HG03460 (cell line): Measurements from ENCODE around the gene CYP2W1.
A peak's percentile ranks its signal among the peaks of the same experiment; 100 is the strongest.

Source experiments
- ATAC-seq: cut with Tn5 transposase; IDR thresholded peaks from one replicate; pipeline ENCODE4 v1.9.1; 2021; ENCODE audit not compliant: unreplicated experiment

CYP2W1 gene

DNA sequence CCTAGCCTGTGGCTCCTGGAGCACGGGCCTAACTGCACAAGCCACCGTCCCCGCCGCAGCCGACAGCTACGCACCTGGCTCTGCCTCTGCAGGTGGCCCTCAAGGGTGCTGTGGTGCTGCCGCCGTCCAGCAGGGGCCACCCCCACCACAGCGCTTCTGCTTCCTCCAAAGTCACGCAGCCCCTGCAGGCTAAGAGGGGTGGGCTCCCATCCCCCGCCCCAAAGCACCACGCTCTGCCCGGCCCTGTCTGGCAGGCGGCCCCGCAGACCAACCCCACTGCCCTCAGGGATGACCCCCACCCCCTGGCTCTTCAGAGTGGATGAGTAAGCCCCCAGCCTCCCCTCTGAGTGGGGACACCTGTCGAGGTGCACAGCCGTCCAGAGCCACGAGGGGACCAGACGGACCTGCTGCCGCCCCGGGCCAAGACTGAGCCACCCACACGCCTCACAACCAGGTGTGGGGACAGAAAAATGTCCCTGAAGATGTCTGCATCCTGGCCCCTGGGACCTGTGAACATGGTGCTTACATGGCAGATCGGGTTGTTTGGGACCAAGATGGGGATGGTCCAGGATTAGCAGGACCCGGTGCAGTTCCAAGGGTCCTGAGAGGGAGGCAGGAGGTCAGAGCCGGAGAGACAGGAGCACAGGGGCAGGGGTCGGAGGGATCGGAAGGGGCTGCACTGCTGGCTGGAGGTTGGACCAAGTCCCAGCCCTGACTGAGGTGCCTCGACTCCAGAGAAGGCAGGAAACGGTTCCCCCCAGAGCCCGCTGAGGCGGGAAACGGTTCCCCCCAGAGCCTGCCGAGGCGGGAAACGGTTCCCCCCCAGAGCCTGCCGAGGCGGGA lies 19.5 kb upstream of the CYP2W1 start:
- ATAC-seq, result no peak

DNA sequence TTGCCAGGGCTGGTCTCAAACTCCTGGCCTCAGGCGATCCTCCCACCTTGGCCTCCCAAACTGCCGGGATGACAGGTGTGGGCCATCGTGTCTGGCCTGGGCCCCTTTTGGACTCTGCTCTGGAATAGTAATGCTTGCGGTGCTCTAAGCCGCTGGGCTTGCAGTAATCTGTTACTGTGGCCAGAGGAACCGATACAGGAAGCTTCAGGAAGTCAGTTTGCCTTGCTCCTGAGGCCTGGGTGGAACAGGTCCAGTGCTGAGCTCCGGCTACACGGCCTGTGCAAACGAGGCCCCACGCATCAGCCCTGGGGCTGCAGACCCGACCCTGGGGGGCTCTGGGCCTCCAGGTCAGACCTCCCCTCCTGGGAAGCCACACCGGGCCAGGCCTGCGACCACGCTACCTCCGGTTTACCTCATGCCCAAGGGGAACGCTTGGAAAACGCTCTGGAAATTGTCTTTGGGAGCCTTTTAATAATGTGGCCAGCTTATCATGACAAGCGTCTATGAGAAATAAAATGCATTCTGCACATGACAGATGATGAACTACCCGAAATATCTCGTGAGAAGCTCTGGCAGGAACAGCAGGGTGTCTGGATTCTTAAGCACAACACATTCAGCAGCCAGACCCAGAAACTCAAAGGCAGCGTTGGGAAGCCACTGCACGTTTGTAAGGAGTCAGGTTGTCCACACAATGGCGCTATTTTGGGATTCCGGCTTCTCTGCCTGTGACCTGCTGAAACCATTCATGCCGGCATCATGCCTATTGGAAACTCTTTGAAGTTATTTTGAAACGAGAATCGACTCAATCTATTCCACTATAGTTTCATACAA lies 18.4 kb upstream of the CYP2W1 start:
- ATAC-seq, result no peak

DNA sequence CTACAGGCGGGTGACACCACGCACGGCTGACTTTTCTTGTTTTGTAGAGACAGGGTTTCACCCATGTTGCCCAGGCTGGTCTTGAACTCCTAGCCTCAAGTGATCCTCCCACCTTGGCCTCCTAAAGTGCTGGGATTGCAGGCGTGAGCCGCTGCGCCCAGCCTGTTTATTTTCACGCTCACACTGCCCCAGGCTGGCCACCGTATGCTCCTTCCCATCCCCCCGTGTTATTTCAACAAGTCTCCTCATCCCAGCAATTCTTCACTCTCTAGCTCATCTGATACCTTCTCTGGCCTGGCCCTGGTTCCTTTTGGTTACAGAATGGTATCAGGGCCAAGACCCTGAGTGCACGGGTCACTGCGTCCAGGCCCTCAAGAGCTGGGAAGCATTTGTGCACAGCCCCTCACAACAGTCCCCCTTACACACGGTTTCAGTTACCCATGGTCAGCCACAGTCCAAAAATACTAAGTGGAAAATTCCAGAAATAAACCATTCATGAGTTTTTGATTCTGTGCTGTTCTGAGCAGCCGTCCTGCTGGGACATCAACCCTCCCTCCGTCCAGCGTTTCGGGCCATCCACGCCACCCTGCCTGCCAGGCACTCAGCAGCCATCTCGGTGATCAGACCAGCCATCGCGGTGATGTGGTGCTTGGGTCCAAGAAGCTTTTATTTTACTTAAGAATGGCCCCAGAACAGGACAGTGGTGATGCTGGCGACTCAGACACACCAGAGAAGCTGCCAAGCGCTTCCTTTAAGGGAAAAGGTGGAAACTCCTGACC lies 16.5 kb upstream of the CYP2W1 start:
- ATAC-seq, result no peak

DNA sequence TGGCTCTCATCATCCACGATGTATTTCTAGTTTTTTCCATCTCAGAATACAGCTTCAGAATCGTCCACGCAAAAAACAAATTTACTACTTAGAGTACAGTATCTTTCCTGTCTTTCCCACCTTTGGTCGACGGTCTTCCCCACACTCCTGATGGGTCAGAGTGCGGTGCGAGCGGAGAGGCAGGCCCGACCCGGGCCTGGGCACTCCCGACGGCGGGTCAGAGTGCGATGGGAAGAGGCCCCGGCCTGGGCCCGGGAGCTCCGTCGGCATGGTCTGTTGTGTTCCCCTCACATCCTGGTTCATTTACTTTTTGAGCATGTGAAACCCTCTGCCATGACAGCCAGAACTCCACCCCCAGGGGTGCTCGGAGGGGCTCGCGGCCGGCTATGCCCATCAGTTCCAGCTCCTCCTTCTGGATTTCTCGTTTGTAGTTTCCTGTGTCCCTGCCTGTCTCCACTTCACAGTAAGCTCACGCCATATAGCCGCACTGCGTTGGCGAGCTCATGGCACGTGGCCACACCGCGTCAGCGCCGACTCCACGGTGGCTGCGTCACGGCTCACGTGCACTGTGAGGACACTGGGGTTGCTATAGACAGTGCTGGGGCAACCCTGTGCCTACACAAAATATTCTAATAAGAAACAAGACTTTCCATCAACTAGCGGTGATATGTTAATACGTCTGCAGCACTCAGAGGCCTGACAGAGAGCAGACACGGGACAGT lies 15.5 kb upstream of the CYP2W1 start:
- ATAC-seq, result no peak

DNA sequence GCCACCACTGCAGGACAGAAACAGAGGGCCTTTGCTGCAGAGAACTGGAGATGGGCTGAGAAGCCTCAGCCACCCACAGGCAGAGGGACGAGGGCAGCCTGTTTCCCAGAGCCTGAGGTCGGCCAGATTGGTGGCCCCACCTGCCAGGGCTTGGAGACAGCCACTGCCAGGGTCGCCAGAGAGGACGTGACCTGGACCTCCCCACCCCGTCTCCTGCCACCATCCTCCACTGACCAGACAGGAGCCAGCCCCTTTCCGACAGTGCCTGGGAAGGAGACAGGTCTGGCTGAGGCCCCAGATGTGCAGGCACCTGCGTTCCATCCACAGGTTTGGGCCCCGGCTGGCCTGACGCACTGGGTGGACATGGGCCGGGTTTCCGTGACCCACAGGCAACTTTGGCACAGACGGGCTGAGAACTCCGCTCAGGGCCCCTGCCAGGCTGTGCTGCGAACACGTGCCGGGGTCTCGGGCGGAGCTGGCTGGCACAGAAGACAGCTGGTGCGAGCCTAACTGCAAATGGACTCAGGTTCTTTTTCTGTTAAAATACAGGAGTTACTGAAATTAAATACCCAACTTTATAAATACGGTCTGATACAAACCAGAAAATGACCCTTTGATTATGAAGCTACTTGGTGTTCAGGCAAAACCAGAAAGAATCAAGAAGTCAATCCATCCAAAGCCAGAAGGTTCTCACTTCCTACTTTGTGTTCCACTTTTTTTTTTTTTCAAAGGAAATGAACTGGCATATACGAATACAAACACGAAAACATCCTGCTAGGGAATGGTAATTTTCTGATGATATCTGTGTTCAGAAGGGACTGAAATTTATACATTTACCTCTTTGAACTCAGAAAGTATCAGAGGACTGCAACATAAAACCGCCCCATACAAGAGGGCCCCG lies 14.5 kb upstream of the CYP2W1 start:
- ATAC-seq, result no peak

DNA sequence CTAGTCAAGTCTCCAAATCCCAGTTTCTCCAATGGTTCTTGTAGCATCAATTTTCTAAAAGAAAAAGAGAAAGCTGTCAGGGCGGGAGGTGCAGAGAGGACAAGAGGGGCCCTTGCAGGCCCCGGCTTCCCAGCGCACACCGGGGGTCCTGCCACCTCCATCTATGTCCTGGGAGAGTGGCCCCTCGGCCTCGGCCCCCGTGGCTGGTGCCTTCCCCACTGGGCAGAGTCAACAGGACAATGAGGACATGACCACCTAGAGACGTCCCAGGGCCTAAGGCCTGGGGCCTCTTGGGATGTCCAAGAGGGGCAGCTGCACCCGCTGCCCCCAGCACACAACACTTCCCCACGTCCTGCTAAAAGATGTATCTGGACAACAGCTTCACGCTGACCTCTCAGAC lies 13.6 kb upstream of the CYP2W1 start:
- no peak for ATAC-seq

DNA sequence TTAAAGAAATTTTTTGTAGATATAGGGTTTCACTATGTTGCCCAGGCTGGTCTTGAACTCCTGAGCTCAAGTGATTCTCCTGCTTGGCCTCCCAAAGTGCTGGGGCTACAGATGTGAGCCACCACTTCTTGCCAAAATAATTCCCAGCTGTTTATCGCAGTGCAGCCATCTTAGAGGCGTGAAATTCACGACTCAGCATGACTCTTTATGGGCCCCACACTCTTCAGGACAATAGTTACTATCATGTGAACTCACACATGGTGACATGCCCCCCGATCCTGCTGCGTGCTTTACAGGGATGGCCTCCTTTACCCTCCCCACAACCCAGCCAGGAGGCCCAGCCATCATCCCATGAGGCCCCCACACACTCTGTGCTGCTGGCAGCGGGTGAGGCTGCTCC lies 12.2 kb upstream of the CYP2W1 start:
- ATAC-seq, result no peak

DNA sequence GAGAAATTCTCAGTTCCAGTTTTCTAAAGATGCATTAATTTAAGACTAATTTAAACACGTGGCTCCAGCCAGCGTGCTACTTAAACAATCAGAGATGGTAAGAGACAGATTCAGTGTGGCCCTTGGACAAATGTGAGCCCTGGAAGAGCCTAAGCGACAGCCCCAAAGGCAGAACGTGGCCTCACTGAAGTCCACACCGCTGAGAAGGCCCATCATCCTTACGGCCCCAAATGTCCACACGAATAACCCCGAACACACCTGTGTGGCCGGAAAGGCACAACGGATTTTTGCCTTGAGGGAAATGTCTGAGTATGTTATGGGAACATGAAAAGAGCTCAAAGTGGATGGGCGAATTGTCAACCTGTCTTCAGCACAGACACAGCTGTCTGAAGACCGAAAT lies 10.9 kb upstream of the CYP2W1 start:
- ATAC-seq, result no peak

DNA sequence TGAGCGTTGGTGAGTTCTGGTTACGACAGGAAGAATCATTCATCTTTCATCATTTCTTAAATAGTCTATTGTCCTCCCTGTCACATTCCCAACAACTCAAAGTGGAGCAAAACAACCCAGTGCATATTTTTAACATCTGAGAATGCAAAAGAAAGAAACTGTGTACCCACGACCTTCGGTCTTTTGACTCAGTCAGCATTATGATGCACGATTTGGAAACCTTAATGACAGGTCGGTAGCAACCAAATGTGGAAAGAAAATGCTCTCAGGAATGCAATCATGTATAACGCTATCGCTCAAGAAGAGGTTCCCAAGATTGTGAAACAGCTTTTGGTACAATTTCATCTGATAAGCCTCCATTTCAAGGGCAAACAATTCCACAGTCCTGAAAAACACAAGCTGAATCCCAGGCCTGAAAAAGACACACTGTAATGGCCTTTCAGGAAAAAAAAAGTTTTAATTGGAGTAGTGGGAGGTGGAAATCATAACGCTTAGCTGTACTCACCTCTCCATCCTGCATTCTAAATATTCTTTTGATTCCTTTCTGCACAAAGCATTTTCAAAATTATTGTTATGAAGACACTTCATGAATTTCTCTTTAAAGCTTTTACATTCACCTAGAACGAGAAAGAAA lies 10.2 kb upstream of the CYP2W1 start:
- ATAC-seq, result no peak

DNA sequence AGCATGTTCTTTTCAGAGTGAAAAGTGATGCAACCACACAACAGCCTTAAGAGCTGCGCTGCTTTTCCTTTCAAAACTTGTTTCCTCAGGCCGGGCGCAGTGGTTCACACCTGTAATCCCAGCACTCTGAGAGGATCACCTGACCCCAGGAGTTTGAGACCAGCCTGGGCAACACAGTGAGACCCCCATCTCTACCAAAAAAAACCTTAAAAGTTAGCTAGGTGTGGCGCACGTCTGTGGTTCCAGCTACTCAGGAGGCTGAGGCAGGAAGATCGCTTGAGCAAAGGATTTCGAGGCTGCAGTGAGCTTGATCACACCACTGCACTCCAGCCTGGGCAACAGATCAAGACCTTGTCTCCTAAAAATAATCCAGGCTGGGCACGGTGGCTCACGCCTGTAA lies 9.7 kb upstream of the CYP2W1 start:
- ATAC-seq, result no peak

DNA sequence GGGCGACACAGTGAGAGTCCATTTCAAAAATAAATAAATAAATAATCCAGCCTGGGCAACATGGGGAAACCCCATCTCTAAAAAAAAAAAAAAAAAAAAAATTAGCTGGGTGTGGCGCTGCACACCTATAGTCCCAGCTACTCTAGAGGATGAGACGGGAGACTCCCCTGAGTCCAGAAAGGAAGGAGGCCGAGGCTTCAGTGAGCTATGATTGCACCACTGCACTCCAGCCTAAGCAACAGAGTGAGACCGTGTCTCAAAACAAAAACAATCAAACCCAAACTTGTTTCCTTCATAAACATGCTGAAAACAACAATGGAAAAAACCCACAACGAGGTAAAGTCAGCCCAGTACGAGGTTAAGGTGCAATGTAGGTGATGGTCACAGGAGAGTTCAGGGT lies 8.8 kb upstream of the CYP2W1 start:
- no peak for ATAC-seq

DNA sequence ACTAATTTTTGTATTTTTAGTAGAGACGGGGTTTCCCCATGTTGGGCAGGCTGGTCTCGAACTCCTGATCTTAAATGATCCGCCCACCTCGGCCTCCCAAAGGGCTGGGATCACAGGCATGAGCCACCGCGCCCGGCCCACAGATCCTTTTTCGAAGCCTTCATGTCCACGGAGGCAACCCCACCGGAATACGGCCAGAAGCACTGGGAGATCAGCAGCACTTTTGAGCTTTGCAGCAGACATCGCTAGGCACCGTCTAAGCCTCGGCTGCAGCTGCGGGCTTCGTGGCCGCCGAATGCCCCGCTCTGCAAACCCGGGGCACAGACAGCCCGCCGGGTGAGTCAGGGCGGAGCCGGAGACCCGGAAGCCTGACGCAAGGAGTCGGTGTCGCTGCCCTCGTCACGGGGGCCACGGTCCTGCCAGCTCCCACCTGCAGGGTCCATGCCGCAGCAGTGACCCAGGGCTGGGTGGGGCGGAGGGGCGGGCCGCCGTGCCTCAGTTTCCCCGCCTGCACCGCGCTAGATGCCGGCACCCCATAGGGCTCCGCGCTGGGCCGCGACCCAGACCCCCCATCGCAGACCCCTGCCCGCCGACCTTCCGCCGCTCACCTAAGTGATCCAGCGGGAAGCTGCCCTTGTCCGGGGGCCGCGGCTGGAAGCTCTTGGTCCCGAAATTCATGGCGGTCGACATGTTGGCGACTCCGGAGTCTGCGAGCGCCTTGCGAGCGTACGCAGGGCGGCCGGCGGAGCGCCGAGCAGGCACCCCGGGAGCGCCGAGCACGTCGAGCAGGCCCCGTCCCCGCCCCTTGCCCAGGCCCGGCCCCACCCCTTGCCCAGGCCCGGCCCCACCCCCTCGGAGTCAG lies 7.9 kb upstream of the CYP2W1 start, which contains the start of gene COX19:
TSS of gene COX19 (minus strand) at position 730 of the 862 bp plus-strand sequence. CDS start at position 690, 40 bp downstream.
- peak; percentile 66 for ATAC-seq

DNA sequence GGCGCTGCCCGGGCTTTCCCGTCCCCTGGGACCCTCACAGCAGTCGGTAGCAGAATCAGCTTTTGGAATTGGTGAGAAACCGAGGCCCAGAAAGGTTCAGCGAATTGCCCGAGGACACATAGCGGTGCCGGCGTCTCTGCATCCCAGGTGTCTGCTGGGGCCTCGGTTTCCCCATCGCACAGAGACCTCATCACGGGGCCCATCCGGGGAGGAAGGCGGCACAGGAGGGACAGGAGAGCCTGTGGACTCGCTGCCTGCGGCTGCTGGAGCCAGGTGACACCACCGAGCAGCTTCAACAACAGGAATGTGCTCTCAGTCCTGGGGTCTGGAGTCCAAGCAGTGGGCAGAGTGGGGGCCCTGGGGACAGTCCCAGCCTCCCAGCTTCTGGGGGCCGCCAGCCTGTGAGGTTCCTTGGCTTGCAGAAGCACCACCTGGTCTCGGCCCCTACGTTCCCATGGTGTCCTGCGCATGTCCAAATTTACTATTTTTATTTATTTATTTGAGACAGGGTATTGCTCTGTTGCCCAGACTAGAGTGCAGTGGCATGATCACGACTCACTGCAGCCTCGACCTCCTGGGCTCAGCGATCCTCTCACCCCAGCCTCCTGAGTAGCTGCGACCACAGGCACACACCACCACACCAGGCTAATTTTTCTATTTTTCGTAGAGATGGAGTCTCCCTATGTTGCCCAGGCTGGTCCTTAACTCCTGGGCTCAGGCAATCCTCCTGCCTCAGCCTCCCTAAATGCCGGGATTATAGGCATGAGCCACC lies 7.1 kb upstream of the CYP2W1 start:
- ATAC-seq, result no peak

DNA sequence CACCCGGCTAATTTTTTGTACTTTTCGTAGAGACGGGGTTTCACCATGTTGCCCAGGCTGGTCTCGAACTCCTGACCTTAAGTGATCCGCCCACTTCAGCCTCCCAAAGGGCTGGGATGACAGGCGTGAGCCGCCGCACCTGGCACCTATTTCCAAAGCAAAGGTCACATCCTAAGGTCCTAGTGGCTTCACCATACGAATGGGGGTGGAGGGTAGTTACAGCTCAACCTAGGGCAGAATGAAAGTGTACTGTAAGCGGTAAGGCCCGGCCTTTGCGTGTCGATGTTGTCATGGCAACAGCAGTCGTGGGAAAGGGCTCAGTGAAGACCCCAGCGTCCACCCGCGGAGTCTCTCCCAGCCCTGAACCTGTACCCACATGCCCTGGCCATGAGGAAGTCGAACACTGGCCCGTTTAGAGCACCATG lies 6.1 kb upstream of the CYP2W1 start:
- no peak for ATAC-seq

DNA sequence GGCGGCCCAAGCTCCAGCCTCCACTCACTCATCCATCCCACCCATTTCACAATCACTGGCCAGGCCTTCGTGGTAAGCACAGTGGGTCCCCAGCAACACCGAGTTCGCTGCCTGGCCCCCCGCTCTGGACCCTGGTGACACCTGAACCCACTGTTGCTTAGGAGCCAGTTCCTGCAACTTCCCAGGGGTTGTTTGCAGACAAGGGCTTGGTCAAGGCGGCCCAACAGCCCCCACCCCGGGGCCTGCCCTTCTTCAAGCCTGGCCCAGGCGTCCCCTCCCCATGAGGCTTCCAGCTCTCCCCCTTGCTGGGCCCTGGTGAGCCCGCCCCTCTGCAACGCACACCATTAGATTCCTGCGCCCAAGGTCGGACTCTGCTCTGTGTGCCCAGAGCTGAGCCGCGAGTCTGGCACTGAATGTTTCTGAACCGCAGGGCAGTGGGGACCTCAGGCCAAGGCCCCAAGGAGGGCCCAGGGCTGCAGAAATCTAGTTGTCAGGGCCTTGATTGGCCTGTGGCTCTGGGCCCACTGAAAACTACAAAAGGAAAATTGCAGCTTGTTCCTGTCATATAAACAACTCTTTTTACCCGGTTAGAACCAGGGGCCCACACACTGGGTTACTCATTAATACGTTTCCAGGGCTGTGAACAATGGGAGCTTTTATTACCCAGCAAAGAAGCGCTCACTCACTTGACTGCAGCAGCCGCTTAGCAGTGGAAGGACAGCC lies 5.5 kb upstream of the CYP2W1 start:
- ATAC-seq, result peak; percentile 40

DNA sequence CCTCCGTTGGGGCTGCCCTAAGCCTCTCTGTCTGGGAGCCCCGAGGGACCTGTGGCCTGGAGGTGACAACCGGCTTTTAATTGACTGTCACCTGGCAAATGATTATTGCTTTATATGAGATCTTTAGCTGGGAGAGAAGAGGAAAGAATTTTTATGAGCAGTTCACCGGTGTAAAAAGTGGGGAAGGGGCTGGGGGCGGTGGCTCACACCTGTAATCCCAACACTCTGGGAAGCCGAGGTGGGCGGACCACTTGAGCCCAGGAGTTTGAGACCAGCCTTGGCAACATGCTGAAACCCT lies 5.0 kb upstream of the CYP2W1 start:
- ATAC-seq, result no peak
